ENCODE data around the gene TMEM14A. TPM values are rescaled to one million over a fixed set of nuclear protein-coding genes. Genes with fewer than 3 reads are reported as not detected.

The TMEM14A gene
- total and polyA plus RNA-seq, 2 of the 8 experiments (the other 6 are each of a cell fraction or from before 2014, with no cell fraction given), result 11.1 to 11.2 TPM

GRCh38 chr6:52663936-52664185 lies 7.1 kb upstream of the TMEM14A start (continued):
- TF ChIP-seq CHD7 (IDR thresholded peaks at IDR 0.05; ENCODE audit: insufficient replicate concordance, low read length) (no peak), CEBPB (IDR thresholded peaks at IDR 0.05; ENCODE audit: low read depth, low read length) (no peak), FOSL1 (IDR thresholded peaks at IDR 0.05; ENCODE audit: insufficient read depth, low read depth, low read length) (no peak), CTCF (IDR thresholded peaks at IDR 0.05; ENCODE audit: control extremely low read depth in 1 of 3, insufficient read depth in 1 of 3, low read depth in 1 of 3, low read length in 3 of 3) (no peak), KDM5A (IDR thresholded peaks at IDR 0.05; ENCODE audit: low read length) (peak; percentile 76; the same call in 1 of the 2 replicates), EGR1 (IDR thresholded peaks at IDR 0.05; ENCODE audit: borderline replicate concordance, low read depth, low read length) (no peak), YY1 (IDR thresholded peaks at IDR 0.05; ENCODE audit: low read depth, low read length) (no peak), BACH1 (IDR thresholded peaks at IDR 0.05; ENCODE audit: low read length) (no peak)
